ENCODE results near the gene MYH15. TPM values are rescaled to one million over a fixed set of nuclear protein-coding genes. Genes with fewer than 3 reads are reported as not detected.

MYH15 gene
- total RNA-seq, 2 experiments from 2014 or later, result 0.46 to 0.57 TPM

DNA sequence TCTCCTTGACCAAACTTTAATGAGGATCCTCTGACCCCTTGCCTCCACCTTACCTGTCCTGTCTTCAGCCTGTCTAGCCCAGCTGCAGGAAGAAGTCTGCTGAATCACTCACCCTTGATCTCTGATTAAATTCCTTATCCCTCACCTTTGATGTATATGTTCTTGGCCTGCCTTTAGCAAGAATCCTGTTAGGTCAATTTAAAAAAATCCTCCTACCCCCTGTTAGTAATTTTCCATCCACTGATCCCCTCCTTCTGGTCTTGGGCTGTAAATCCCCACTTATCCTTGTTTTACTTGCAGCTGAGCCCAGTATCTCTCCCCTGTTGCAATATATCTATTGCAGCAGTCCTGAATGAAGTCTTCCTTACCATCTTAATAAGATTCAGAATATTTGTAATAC, 39.0 kb downstream of the MYH15 start:
- CTCF ChIA-PET (ENCODE audit: unreplicated experiment), result no interaction called here
- TF ChIP-seq, protein P1, sequence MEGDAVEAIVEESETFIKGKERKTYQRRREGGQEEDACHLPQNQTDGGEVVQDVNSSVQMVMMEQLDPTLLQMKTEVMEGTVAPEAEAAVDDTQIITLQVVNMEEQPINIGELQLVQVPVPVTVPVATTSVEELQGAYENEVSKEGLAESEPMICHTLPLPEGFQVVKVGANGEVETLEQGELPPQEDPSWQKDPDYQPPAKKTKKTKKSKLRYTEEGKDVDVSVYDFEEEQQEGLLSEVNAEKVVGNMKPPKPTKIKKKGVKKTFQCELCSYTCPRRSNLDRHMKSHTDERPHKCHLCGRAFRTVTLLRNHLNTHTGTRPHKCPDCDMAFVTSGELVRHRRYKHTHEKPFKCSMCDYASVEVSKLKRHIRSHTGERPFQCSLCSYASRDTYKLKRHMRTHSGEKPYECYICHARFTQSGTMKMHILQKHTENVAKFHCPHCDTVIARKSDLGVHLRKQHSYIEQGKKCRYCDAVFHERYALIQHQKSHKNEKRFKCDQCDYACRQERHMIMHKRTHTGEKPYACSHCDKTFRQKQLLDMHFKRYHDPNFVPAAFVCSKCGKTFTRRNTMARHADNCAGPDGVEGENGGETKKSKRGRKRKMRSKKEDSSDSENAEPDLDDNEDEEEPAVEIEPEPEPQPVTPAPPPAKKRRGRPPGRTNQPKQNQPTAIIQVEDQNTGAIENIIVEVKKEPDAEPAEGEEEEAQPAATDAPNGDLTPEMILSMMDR (conservative IDR thresholded peaks at IDR 0.05; ENCODE audit: low read length), result no peak
- TF ChIP-seq EZH2phosphoT487 (IDR thresholded peaks at IDR 0.05; ENCODE audit: borderline replicate concordance, low read depth, low read length), result no peak
- no peak overlapping the region for H3K4me2 ChIP-seq (ENCODE audit: low read length)
- no peak for DNase-seq (ENCODE audit: low spot score)
- no peak overlapping the region for H3K27ac ChIP-seq (ENCODE audit: low read depth, low read length, poor library complexity, severe bottlenecking)
- no peaks in the 10 kb centered on the region for H3K9me3 ChIP-seq (ENCODE audit: low read length)
- no peaks in the 10 kb centered on the region for H3K4me1 ChIP-seq (ENCODE audit: insufficient read depth, low read length, poor library complexity, severe bottlenecking)
- H3K79me2 ChIP-seq (ENCODE audit: insufficient read depth, low read depth, low read length), result no peaks in the 10 kb centered on the region
- no peak overlapping the region for H3K4me3 ChIP-seq (ENCODE audit: low read depth, low read length, poor library complexity, severe bottlenecking)
- H3K9me2 ChIP-seq (ENCODE audit: insufficient read depth, low read length), result no peaks in the 10 kb centered on the region
- no TSS peak for BruUV-seq (replicated peaks)
- no peak overlapping the region for H2AFZ ChIP-seq (ENCODE audit: low read length)
- POLR2A ChIA-PET, result no interaction called here
- no peaks in the 10 kb centered on the region for H3K36me3 ChIP-seq (ENCODE audit: insufficient read depth, low read length)
- no peaks in the 10 kb centered on the region for H4K20me1 ChIP-seq (ENCODE audit: insufficient read depth, low read length)
- intact Hi-C loops (cut with micrococcal nuclease; ENCODE audit: unreplicated experiment), result no loop called here

DNA sequence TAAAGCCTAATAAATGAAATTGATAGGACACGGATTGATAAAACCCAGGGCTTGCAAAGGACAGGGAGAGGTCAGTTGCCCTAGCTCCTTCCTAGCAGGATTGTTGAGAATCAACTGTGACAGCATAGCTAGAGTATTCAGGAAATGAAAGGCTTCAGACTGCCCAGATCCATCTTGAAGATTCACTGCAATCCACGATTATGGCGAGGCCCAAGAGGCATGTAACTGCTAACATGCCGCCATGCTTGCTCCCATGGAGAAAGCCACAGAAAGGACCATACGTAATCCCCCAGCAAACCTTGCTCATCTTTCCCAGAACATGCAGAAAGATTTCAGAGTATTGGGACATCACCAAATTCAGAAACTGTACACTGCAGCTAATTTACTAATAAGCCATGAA, 41.3 kb downstream of the MYH15 start:
- Histone ChIP-seq H3K27ac (ENCODE audit: low read depth, low read length, poor library complexity, severe bottlenecking) (no peak overlapping the region), H2AFZ (ENCODE audit: low read length) (no peak overlapping the region), H3K9me2 (ENCODE audit: insufficient read depth, low read length) (no peaks in the 10 kb centered on the region), H4K20me1 (ENCODE audit: insufficient read depth, low read length) (no peaks in the 10 kb centered on the region), H3K4me1 (ENCODE audit: insufficient read depth, low read length, poor library complexity, severe bottlenecking) (no peaks in the 10 kb centered on the region), H3K36me3 (ENCODE audit: insufficient read depth, low read length) (no peaks in the 10 kb centered on the region), H3K9me3 (ENCODE audit: low read length) (no peaks in the 10 kb centered on the region), H3K79me2 (ENCODE audit: insufficient read depth, low read depth, low read length) (no peaks in the 10 kb centered on the region), H3K4me3 (ENCODE audit: low read depth, low read length, poor library complexity, severe bottlenecking) (no peak overlapping the region), H3K4me2 (ENCODE audit: low read length) (no peak overlapping the region)
- ChIA-PET POLR2A (interaction anchor here (0.6 to 1.2 kb wide), 2 partner anchors 9 to 16 kb away, joined by 3 to 4 read pairs; no protein-coding TSS in a partner anchor), CTCF (ENCODE audit: unreplicated experiment) (no interaction called here)
- no peak for DNase-seq (ENCODE audit: low spot score)
- intact Hi-C loops (cut with micrococcal nuclease; ENCODE audit: unreplicated experiment), result no loop called here
- BruUV-seq (replicated peaks), result no TSS peak
- TF ChIP-seq, protein P1 (conservative IDR thresholded peaks at IDR 0.05; ENCODE audit: low read length), result no peak
- TF ChIP-seq EZH2phosphoT487 (IDR thresholded peaks at IDR 0.05; ENCODE audit: borderline replicate concordance, low read depth, low read length), result no peak

DNA sequence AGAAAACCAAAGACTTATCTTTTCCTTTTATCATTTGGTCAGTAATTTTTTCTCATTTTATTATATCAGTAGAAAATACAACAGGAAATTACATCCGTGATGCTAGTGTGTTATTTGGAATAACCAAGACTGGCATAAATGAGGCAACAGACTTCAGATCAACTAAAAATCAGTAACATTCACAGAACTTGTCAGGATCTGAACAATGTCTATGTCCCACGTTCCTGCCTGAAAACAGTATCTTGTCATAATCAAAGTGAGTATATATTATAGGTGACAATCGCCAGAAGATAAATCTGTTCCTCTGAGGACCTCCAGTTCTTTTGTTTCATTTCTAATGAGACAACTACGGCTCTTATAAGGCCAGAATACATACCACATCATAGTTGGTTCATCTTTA, 41.8 kb downstream of the MYH15 start:
- Histone ChIP-seq H4K20me1 (ENCODE audit: insufficient read depth, low read length) (no peaks in the 10 kb centered on the region), H3K79me2 (ENCODE audit: insufficient read depth, low read depth, low read length) (no peaks in the 10 kb centered on the region), H3K9me3 (ENCODE audit: low read length) (no peaks in the 10 kb centered on the region), H3K4me1 (ENCODE audit: insufficient read depth, low read length, poor library complexity, severe bottlenecking) (no peaks in the 10 kb centered on the region), H3K4me2 (ENCODE audit: low read length) (no peak overlapping the region), H3K27ac (ENCODE audit: low read depth, low read length, poor library complexity, severe bottlenecking) (no peak overlapping the region), H2AFZ (ENCODE audit: low read length) (no peak overlapping the region), H3K4me3 (ENCODE audit: low read depth, low read length, poor library complexity, severe bottlenecking) (no peak overlapping the region), H3K9me2 (ENCODE audit: insufficient read depth, low read length) (no peaks in the 10 kb centered on the region), H3K36me3 (ENCODE audit: insufficient read depth, low read length) (no peaks in the 10 kb centered on the region)
- intact Hi-C loops (cut with micrococcal nuclease; ENCODE audit: unreplicated experiment), result no loop called here
- no TSS peak for BruUV-seq (replicated peaks)
- TF ChIP-seq EZH2phosphoT487 (IDR thresholded peaks at IDR 0.05; ENCODE audit: borderline replicate concordance, low read depth, low read length), result no peak
- TF ChIP-seq, protein P1 (conservative IDR thresholded peaks at IDR 0.05; ENCODE audit: low read length), result no peak
- CTCF ChIA-PET (ENCODE audit: unreplicated experiment), result no interaction called here
- no peak for DNase-seq (ENCODE audit: low spot score)
- POLR2A ChIA-PET, result interaction anchor here (1.2 kb wide), 1 partner anchor 8 kb away, joined by 3 read pairs; no protein-coding TSS in a partner anchor

All from OCI-LY7 (cell line).